HepG2 (cell line): ENCODE measurements around the gene LNX2. TPM values are rescaled to one million over a fixed set of nuclear protein-coding genes. Genes with fewer than 3 reads are reported as not detected.

Source experiments
- E2F2 ChIP-seq: sonication (generic); formaldehyde crosslinking; IDR thresholded peaks from 2 replicates; pipeline ENCODE4 v1.4.0; 2020; ENCODE audit warnings: missing genetic modification reagents, borderline replicate concordance
- MBD4 ChIP-seq: IDR thresholded peaks from 2 replicates; pipeline ENCODE4 v1.6.1; 2012; ENCODE audit warnings: low read length, inconsistent platforms, borderline replicate concordance
- POLR2AphosphoS2 ChIP-seq: IDR thresholded peaks from 2 replicates; pipeline ENCODE4 v1.6.1; 2011; ENCODE audit warnings: low read depth, low read length, improper control_type of control experiment
- ZC3H4 ChIP-seq: sonication (generic); formaldehyde crosslinking; IDR thresholded peaks from 2 replicates; pipeline ENCODE4 v1.4.0; 2020; ENCODE audit warnings: missing genetic modification reagents, borderline replicate concordance
- ZNF318 ChIP-seq: sonication (generic); formaldehyde crosslinking; IDR thresholded peaks from 2 replicates; pipeline ENCODE4 v1.4.0; 2020; ENCODE audit warnings: mild to moderate bottlenecking, missing genetic modification reagents
- ZNF574 ChIP-seq: sonication (generic); formaldehyde crosslinking; IDR thresholded peaks from 2 replicates; pipeline ENCODE4 v1.4.0; 2020; ENCODE audit warnings: missing genetic modification reagents
- polyA plus RNA-seq, 8 experiments: library from polyadenylated mRNA; depleted of rRNA in 3 of 8; stranded (reverse) in 7 of 8; unstranded in 1 of 8; fragments of >200 nt; fragmentation: Illumina TruSeq in 4 of 8; extraction: Trizol in 4 of 8; gene quantifications; 2 replicates each; pipeline versions ENCODE4 v1.2.1 to v1.2.3, GENCODE V29; 2011 to 2016; ENCODE audit warnings: low read depth in 4 of 8, missing spikeins in 1 of 8, mixed read lengths in 1 of 8; ENCODE audit not compliant: insufficient read depth in 1 of 8
- total RNA-seq, 5 experiments: library from RNA; depleted of rRNA; stranded (reverse); fragments of >200 nt; fragmentation: Illumina TruSeq; extraction: Trizol; gene quantifications; 2 replicates each; pipeline ENCODE4 v1.2.3, GENCODE V29; 2016; ENCODE audit warnings: low read depth in 1 of 5
- TF ChIP-seq, protein P1 (sequence below): IDR thresholded peaks from 2 replicates; pipeline ENCODE4 v1.6.1; 2016; ENCODE audit warnings: missing biosample characterization, missing genetic modification reagents, low read depth
- TF ChIP-seq, protein P2 (sequence below): sonication (generic); formaldehyde crosslinking; IDR thresholded peaks from 2 replicates; pipeline ENCODE4 v1.4.0; 2020; ENCODE audit warnings: missing genetic modification reagents

LNX2 gene
- total and polyA plus RNA-seq, 2 of the 13 experiments (the other 11 are each of a cell fraction or from before 2014, with no cell fraction given) = 9.2 to 9.7 TPM

DNA sequence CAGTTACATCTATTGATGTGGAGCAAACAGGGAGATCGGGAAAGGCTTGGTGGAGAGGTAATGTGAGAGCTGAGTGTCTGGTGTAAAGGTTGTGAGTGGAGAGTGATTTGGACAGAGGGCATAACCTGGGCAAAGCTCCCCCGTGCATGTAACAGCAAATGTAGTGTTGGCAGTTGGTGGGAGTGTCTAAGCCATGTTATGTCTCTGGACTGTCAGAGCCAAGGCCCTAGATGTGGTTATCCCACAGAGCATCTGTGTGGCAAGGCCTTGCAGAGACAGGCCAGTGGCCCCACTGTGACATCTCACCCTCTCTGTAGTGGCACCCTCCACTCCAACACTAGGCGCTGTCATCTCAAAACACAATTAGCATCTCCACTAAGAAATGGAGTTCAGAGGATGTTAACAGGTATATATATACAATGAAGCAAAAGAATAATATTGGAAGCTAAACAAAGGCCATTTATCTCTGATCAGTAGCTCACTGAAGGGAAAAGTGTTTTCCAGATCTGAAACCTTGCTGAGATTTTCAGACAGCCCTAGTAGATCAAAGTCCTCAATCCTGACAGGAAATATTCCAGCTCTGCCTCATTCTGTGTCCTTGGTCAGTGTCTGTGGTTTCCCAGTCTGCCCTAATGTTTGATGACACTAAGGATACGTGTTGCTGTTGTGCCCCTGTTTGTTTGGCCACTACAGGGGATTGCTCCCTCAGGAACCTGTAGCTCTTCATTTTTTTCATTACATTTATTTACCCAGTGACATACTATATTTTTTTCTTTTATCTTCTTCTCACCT is 21.6 kb upstream of the LNX2 start (continued):
- no peak for TF ChIP-seq ZNF318
- TF ChIP-seq E2F2 = no peak
- TF ChIP-seq ZC3H4 (CRISPR knock-in tag) = no peak
- TF ChIP-seq, protein P1, sequence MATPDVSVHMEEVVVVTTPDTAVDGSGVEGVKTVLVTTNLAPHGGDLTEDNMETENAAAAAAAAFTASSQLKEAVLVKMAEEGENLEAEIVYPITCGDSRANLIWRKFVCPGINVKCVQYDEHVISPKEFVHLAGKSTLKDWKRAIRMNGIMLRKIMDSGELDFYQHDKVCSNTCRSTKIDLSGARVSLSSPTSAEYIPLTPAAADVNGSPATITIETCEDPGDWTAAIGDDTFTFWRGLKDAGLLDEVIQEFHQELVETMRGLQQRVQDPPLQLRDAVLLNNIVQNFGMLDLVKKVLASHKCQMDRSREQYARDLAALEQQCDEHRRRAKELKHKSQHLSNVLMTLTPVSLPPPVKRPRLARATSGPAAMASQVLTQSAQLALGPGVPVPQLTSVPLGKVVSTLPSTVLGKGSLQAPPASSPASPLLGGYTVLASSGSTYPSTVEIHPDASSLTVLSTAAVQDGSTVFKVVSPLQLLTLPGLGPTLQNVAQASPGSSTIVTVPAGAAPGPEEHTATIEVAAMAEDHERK (CRISPR knock-in tag) = no peak
- TF ChIP-seq, protein P2, sequence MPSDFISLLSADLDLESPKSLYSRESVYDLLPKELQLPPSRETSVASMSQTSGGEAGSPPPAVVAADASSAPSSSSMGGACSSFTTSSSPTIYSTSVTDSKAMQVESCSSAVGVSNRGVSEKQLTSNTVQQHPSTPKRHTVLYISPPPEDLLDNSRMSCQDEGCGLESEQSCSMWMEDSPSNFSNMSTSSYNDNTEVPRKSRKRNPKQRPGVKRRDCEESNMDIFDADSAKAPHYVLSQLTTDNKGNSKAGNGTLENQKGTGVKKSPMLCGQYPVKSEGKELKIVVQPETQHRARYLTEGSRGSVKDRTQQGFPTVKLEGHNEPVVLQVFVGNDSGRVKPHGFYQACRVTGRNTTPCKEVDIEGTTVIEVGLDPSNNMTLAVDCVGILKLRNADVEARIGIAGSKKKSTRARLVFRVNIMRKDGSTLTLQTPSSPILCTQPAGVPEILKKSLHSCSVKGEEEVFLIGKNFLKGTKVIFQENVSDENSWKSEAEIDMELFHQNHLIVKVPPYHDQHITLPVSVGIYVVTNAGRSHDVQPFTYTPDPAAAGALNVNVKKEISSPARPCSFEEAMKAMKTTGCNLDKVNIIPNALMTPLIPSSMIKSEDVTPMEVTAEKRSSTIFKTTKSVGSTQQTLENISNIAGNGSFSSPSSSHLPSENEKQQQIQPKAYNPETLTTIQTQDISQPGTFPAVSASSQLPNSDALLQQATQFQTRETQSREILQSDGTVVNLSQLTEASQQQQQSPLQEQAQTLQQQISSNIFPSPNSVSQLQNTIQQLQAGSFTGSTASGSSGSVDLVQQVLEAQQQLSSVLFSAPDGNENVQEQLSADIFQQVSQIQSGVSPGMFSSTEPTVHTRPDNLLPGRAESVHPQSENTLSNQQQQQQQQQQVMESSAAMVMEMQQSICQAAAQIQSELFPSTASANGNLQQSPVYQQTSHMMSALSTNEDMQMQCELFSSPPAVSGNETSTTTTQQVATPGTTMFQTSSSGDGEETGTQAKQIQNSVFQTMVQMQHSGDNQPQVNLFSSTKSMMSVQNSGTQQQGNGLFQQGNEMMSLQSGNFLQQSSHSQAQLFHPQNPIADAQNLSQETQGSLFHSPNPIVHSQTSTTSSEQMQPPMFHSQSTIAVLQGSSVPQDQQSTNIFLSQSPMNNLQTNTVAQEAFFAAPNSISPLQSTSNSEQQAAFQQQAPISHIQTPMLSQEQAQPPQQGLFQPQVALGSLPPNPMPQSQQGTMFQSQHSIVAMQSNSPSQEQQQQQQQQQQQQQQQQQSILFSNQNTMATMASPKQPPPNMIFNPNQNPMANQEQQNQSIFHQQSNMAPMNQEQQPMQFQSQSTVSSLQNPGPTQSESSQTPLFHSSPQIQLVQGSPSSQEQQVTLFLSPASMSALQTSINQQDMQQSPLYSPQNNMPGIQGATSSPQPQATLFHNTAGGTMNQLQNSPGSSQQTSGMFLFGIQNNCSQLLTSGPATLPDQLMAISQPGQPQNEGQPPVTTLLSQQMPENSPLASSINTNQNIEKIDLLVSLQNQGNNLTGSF = no peak
- TF ChIP-seq MBD4 = no peak
- no peak for TF ChIP-seq POLR2AphosphoS2
- 0 out of 2 replicates have a peak, but pooled peaks have one; percentile 28 for TF ChIP-seq ZNF574
